T-helper 1 cell (primary cell): ENCODE measurements around the gene OR6Y1.

ENCODE experiments used
- DNase-seq, 5 donors: peaks; one replicate each; pipeline ENCODE4 v3.0.0-alpha.2; 2012 to 2020
- total RNA-seq, 4 donors: gene quantifications; one replicate each; lab custom pipeline; 2026; lab: John Stamatoyannopoulos, UW

The OR6Y1 gene
- 0 reads per million in 4 donors for total RNA-seq

GRCh38 chr1:158554352-158554751 is at the start of gene OR6Y1:
OR6Y1 (minus strand) TSS chr1:158554405; CDS start chr1:158548105, 6,300 bp downstream.
- DNase-seq: no peak

GRCh38 chr1:158600735-158601134 is 46.5 kb upstream of the OR6Y1 start:
- DNase-seq: no peak

- no peak for DNase-seq
These were observed 32.7 kb upstream of the OR6Y1 start for GRCh38 chr1:158586942-158587341.

GRCh38 chr1:158583962-158584361 is 29.8 kb upstream of the OR6Y1 start:
- DNase-seq: no peak

GRCh38 chr1:158579733-158580132 is 25.5 kb upstream of the OR6Y1 start, which contains the start of gene OR10X1:
OR10X1 (minus strand) TSS chr1:158579899; CDS start chr1:158579899, 0 bp downstream.
- DNase-seq: no peak

- DNase-seq: no peak
These were observed 23.4 kb upstream of the OR6Y1 start for GRCh38 chr1:158577561-158577960.

- no peak for DNase-seq
These were observed 18.0 kb upstream of the OR6Y1 start for GRCh38 chr1:158572226-158572625.

GRCh38 chr1:158570480-158570879 is 16.3 kb upstream of the OR6Y1 start, which contains the start of gene OR6P1:
OR6P1 (minus strand) TSS chr1:158570580; CDS start chr1:158563604, 6,976 bp downstream.
- DNase-seq: no peak

GRCh38 chr1:158564608-158565007 is 10.4 kb upstream of the OR6Y1 start:
- no peak for DNase-seq

- no peak for DNase-seq
These were observed 9.6 kb upstream of the OR6Y1 start for GRCh38 chr1:158563853-158564252.

GRCh38 chr1:158559696-158560095 is 5.5 kb upstream of the OR6Y1 start:
- no peak for DNase-seq

GRCh38 chr1:158552296-158552695 is 1.9 kb downstream of the OR6Y1 start:
- no peak for DNase-seq

GRCh38 chr1:158547533-158547932 is 6.7 kb downstream of the OR6Y1 start:
- DNase-seq: no peak

GRCh38 chr1:158537609-158538008 is 16.6 kb downstream of the OR6Y1 start:
- no peak for DNase-seq

- DNase-seq: no peak
These were observed 19.7 kb downstream of the OR6Y1 start for GRCh38 chr1:158534496-158534895.

- DNase-seq: peak in 1 of 5 donors; percentile 33
These were observed 26.9 kb downstream of the OR6Y1 start for GRCh38 chr1:158527190-158527815.

GRCh38 chr1:158521666-158522058 is 32.5 kb downstream of the OR6Y1 start:
- no peak for DNase-seq

- DNase-seq: no peak
These were observed 33.1 kb downstream of the OR6Y1 start for GRCh38 chr1:158520955-158521665.

GRCh38 chr1:158520021-158520420 is 34.2 kb downstream of the OR6Y1 start:
- no peak for DNase-seq

GRCh38 chr1:158516966-158517365 is 37.2 kb downstream of the OR6Y1 start:
- DNase-seq: no peak

- DNase-seq: no peak
These were observed 44.6 kb downstream of the OR6Y1 start for GRCh38 chr1:158509471-158510156.

GRCh38 chr1:158507511-158507910 is 46.7 kb downstream of the OR6Y1 start:
- DNase-seq: no peak

- DNase-seq: peak in 3 of 5 donors; percentile 8 to 29 (median 25)
These were observed 47.7 kb downstream of the OR6Y1 start for GRCh38 chr1:158506369-158506987.
